Measurements from ENCODE around the gene TMEM250.

TMEM250 gene

DNA sequence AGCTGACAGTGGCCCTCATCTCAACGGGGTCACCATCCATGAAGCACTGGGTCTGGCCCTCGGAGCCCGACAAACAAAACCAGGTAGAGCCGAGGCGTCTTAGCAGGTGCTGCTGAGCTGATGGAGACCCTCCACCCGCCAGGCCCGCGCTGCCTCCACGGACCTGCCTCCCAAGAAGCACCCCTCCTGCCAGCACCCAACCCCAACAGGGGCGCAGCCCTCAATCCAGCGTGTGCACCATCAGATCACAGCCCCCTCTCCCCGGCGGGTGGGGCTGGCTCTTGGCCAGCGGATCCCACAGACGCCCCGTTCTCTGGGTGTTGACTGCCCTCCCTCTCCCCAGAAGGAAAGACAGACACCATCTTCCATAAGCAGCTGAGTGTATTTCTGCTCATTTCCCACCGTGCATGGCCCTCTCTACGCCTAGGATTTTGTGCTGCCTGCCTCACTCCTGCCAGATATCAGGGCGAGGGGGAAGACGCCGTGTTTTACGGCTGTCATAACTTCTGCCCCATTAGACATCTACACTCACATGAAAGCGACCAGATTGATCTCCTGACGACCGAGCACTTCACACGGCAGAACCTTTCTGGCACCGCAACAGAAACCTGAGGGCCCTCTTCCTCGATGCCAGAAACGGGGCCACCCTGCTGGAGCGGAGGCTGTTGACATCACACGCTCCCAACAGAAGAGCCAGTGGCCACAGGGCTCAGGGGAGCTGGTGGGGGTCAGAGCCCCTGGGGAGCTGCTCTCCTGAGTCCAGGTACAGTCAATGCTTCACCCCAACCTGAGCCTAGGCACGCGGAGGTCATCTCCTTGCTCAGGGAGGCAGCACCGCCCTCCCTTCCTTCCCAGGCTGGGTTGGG lies 35.9 kb downstream of the TMEM250 start:
- TF ChIP-seq, protein P1, sequence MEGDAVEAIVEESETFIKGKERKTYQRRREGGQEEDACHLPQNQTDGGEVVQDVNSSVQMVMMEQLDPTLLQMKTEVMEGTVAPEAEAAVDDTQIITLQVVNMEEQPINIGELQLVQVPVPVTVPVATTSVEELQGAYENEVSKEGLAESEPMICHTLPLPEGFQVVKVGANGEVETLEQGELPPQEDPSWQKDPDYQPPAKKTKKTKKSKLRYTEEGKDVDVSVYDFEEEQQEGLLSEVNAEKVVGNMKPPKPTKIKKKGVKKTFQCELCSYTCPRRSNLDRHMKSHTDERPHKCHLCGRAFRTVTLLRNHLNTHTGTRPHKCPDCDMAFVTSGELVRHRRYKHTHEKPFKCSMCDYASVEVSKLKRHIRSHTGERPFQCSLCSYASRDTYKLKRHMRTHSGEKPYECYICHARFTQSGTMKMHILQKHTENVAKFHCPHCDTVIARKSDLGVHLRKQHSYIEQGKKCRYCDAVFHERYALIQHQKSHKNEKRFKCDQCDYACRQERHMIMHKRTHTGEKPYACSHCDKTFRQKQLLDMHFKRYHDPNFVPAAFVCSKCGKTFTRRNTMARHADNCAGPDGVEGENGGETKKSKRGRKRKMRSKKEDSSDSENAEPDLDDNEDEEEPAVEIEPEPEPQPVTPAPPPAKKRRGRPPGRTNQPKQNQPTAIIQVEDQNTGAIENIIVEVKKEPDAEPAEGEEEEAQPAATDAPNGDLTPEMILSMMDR (IDR thresholded peaks at IDR 0.05): no peak
- no peak for TF ChIP-seq ZFX (IDR thresholded peaks at IDR 0.05; ENCODE audit: borderline replicate concordance)
- H3K27ac ChIP-seq: no peak overlapping the region

- H3K27ac ChIP-seq: no peak overlapping the region
- no peak for TF ChIP-seq ZFX (IDR thresholded peaks at IDR 0.05; ENCODE audit: borderline replicate concordance)
- TF ChIP-seq, protein P1 (IDR thresholded peaks at IDR 0.05): no peak
These were observed 36.7 kb downstream of the TMEM250 start for GRCh38 chr9:136081826-136082495.

DNA sequence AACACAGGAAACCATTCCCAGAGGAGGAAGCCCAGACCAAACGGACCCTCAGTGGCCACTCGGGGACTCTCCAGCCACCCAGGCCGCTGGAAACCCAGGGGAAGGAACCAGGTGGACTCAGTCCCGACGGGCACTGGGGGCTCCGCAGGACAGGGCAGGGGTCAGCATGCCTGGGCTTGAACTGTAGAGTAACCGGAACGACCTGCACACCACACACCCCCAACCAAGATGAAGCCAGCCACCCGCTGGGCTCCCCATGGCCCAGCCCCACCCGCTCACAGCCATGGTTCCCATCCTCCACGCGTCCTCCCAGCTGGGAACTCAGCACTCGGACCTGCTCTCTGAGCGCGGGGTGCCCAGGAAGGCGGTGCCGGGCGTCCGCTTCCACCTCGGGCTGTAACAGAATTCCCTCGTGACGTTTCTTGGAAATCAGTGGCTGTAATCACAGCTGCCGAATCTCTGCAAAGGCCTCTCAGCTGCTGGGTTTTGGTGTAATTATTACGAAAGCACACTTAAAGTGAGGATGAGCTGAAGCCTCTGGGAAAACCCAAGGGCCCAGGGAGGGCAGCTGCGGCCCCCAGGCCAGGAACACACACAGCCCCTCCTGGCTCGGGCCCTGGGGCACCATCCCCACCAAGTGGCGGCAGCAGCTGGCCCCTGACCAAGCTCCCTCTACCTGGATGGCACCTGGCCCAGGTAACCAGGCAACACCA lies 37.4 kb downstream of the TMEM250 start:
- no peak for TF ChIP-seq ZFX (IDR thresholded peaks at IDR 0.05; ENCODE audit: borderline replicate concordance)
- TF ChIP-seq, protein P1 (IDR thresholded peaks at IDR 0.05): no peak
- H3K27ac ChIP-seq: no peak overlapping the region

DNA sequence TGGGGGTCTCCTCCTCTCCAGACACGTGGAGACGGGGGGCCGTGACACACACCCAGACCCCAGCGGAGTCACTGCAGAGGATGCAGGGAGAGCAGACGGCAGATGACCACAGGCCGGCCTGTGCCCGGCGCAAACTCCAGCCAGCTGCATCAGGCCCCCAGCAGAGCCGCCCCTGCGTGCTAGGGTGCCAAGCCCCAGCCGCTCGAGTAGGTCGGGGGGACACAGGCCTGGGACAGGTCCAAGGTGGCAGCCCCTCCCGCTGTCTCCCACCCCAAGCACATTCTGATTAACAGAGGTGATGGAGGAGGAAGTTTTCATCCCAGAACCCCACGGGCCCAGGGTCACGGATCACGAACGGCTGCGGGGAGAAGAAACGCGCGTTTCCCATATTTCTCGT lies 38.0 kb downstream of the TMEM250 start:
- no peak overlapping the region for H3K27ac ChIP-seq
- TF ChIP-seq, protein P1 (IDR thresholded peaks at IDR 0.05): no peak
- no peak for TF ChIP-seq ZFX (IDR thresholded peaks at IDR 0.05; ENCODE audit: borderline replicate concordance)

GRCh38 chr9:136079916-136080246 lies 38.8 kb downstream of the TMEM250 start:
- TF ChIP-seq, protein P1 (IDR thresholded peaks at IDR 0.05): no peak
- no peak for TF ChIP-seq ZFX (IDR thresholded peaks at IDR 0.05; ENCODE audit: borderline replicate concordance)
- H3K27ac ChIP-seq: no peak overlapping the region

- H3K27ac ChIP-seq: no peak overlapping the region
- TF ChIP-seq, protein P1 (IDR thresholded peaks at IDR 0.05): no peak
- TF ChIP-seq ZFX (IDR thresholded peaks at IDR 0.05; ENCODE audit: borderline replicate concordance): no peak
These were observed 39.3 kb downstream of the TMEM250 start for GRCh38 chr9:136079211-136079915.

Measured in 22Rv1 (cell line).